ENCODE results near the gene NXPH3. TPM values are rescaled to one million over a fixed set of nuclear protein-coding genes. Genes with fewer than 3 reads are reported as not detected.

NXPH3 gene
- total RNA-seq, 2 experiments from 2014 or later, result not detected

DNA sequence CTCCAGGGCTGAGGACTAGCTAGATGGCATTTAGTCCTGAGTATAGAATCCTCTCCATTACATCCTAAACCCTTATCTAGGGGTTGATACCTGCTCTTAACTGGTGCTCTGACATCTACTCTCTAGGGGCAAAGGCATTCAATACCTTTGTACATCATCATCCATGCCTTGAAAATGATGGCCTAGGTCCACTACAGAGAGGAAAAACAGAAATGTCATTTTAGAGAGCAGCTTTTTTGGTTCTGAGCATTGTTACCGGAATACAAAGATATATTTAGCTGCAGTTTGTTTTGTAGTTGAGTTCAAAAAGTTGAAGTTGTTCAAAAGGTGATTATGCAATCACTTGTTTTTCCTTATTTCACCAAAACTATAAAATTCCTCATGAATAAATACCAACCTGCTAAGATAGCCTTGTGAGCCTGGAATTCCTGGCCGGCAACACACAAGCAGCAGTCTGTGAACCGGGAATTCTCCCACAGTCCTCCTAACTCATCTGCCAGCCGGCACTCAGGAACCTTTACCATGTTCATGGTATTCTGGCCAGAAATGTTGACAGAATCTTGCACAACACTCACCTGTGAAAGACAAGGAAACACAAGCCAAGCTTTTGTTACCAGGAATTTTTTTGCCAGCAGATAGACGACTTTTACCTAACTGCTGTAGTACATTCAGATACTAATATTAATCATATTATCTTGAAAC, 35.4 kb downstream of the NXPH3 start:
- no peaks in the 10 kb centered on the region for H3K9me3 Mint-ChIP-seq
- no peaks in the 10 kb centered on the region for H3K27me3 Mint-ChIP-seq
- peaks cover 40% of the 10 kb centered on the region for H3K36me3 Mint-ChIP-seq (ENCODE audit: low read depth)
- no peak overlapping the region for H3K4me3 Mint-ChIP-seq
- CTCF ChIA-PET, result interaction anchor here (1.0 kb wide), 1 partner anchor 16 kb away, joined by 3 read pairs; no protein-coding TSS in a partner anchor
- no peak overlapping the region for H3K27ac Mint-ChIP-seq
- H3K4me1 Mint-ChIP-seq, result no peaks in the 10 kb centered on the region
- DNase-seq, result no peak
- POLR2A ChIA-PET, result no interaction called here

GRCh38 chr17:49612726-49613125, 37.1 kb downstream of the NXPH3 start:
- DNase-seq, result no peak
- Mint-ChIP-seq H3K27me3 (no peaks in the 10 kb centered on the region), H3K4me3 (no peak overlapping the region), H3K27ac (no peak overlapping the region), H3K9me3 (no peaks in the 10 kb centered on the region), H3K36me3 (ENCODE audit: low read depth) (peaks cover 38% of the 10 kb centered on the region), H3K4me1 (peaks cover 2% of the 10 kb centered on the region)
- ChIA-PET POLR2A (no interaction called here), CTCF (interaction anchor here (0.5 to 0.9 kb wide), 2 partner anchors 11 to 1202 kb away, joined by 3 read pairs; no protein-coding TSS in a partner anchor)

GRCh38 chr17:49613182-49613800, 37.6 kb downstream of the NXPH3 start:
- Mint-ChIP-seq H3K4me3 (no peak overlapping the region), H3K36me3 (ENCODE audit: low read depth) (peaks cover 41% of the 10 kb centered on the region), H3K4me1 (peaks cover 8% of the 10 kb centered on the region), H3K9me3 (no peaks in the 10 kb centered on the region), H3K27ac (no peak overlapping the region), H3K27me3 (no peaks in the 10 kb centered on the region)
- DNase-seq, result no peak
- POLR2A ChIA-PET, result no interaction called here
- CTCF ChIA-PET, result interaction anchor here (0.5 to 0.9 kb wide), 3 partner anchors 12 to 1202 kb away, joined by 3 to 4 read pairs (median 3); no protein-coding TSS in a partner anchor

- Mint-ChIP-seq H3K4me1 (peaks cover 22% of the 10 kb centered on the region), H3K36me3 (ENCODE audit: low read depth) (peaks cover 40% of the 10 kb centered on the region), H3K27me3 (no peaks in the 10 kb centered on the region), H3K27ac (no peak overlapping the region), H3K9me3 (no peaks in the 10 kb centered on the region), H3K4me3 (no peak overlapping the region)
- ChIA-PET CTCF (interaction anchor here (1.3 to 1.5 kb wide), 3 partner anchors 19 to 381 kb away, joined by 3 read pairs; no protein-coding TSS in a partner anchor), POLR2A (no interaction called here)
- DNase-seq, result no peak
Observed at GRCh38 chr17:49616086-49616485, 40.4 kb downstream of the NXPH3 start.

GRCh38 chr17:49616601-49617131, 41.0 kb downstream of the NXPH3 start:
- POLR2A ChIA-PET, result no interaction called here
- Mint-ChIP-seq H3K4me3 (no peak overlapping the region), H3K9me3 (no peaks in the 10 kb centered on the region), H3K36me3 (ENCODE audit: low read depth) (peaks cover 41% of the 10 kb centered on the region), H3K27me3 (no peaks in the 10 kb centered on the region), H3K4me1 (peaks cover 23% of the 10 kb centered on the region), H3K27ac (no peak overlapping the region)
- no peak for DNase-seq
- CTCF ChIA-PET, result no interaction called here

- peaks cover 49% of the 10 kb centered on the region for H3K36me3 Mint-ChIP-seq (ENCODE audit: low read depth)
- no peaks in the 10 kb centered on the region for H3K27me3 Mint-ChIP-seq
- H3K9me3 Mint-ChIP-seq, result no peaks in the 10 kb centered on the region
- CTCF ChIA-PET, result interaction anchor here (1.2 kb wide), 1 partner anchor 48 kb away, joined by 3 read pairs; no protein-coding TSS in a partner anchor
- no peak for DNase-seq
- peaks cover 34% of the 10 kb centered on the region for H3K4me1 Mint-ChIP-seq
- POLR2A ChIA-PET, result no interaction called here
- H3K4me3 Mint-ChIP-seq, result no peak overlapping the region
- H3K27ac Mint-ChIP-seq, result no peak overlapping the region
Observed at GRCh38 chr17:49618028-49618611, 42.4 kb downstream of the NXPH3 start.

GRCh38 chr17:49621420-49621819, 45.7 kb downstream of the NXPH3 start:
- no peak overlapping the region for H3K4me3 Mint-ChIP-seq
- DNase-seq, result no peak
- peaks cover 42% of the 10 kb centered on the region for H3K36me3 Mint-ChIP-seq (ENCODE audit: low read depth)
- CTCF ChIA-PET, result interaction anchor here (0.6 to 0.7 kb wide), 2 partner anchors 14 to 306 kb away, joined by 3 read pairs; no protein-coding TSS in a partner anchor
- POLR2A ChIA-PET, result no interaction called here
- H3K4me1 Mint-ChIP-seq, result peaks cover 37% of the 10 kb centered on the region
- H3K27me3 Mint-ChIP-seq, result no peaks in the 10 kb centered on the region
- H3K9me3 Mint-ChIP-seq, result no peaks in the 10 kb centered on the region
- H3K27ac Mint-ChIP-seq, result no peak overlapping the region

- Mint-ChIP-seq H3K4me3 (no peak overlapping the region), H3K27ac (peak overlapping the region; percentile 50), H3K27me3 (no peaks in the 10 kb centered on the region), H3K36me3 (ENCODE audit: low read depth) (peaks cover 36% of the 10 kb centered on the region), H3K9me3 (no peaks in the 10 kb centered on the region), H3K4me1 (peaks cover 35% of the 10 kb centered on the region)
- ChIA-PET CTCF (interaction anchor here (0.6 kb wide), 1 partner anchor 307 kb away, joined by 3 read pairs; no protein-coding TSS in a partner anchor), POLR2A (no interaction called here)
- DNase-seq, result no peak
Observed at GRCh38 chr17:49621946-49622529, 46.4 kb downstream of the NXPH3 start.

DNA sequence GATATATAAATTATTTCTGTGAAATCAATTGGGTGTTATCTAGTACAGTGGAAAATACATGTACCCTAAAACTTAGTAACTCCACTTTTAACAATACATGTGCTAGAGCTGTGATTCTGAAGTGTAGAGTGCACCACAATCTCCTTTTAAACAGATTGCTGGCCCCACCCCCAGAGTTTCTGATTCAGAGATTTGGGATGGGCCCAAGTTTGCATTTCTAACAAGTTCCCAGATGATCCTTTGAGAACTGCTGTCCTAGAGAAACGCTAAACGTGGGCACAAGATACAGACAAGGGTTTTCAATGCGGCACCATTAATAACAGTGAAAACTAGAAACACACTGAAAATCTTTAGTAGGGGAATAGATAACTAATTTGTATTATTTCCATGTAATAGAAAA, 49.2 kb downstream of the NXPH3 start:
- CTCF ChIA-PET, result interaction anchor here (0.7 kb wide), 1 partner anchor 49 kb away, joined by 3 read pairs; the partner anchor contains the start of gene NXPH3
- H3K9me3 Mint-ChIP-seq, result no peaks in the 10 kb centered on the region
- no peak for DNase-seq
- no peak overlapping the region for H3K27ac Mint-ChIP-seq
- peaks cover 18% of the 10 kb centered on the region for H3K4me1 Mint-ChIP-seq
- H3K27me3 Mint-ChIP-seq, result no peaks in the 10 kb centered on the region
- peaks cover 20% of the 10 kb centered on the region for H3K36me3 Mint-ChIP-seq (ENCODE audit: low read depth)
- no peak overlapping the region for H3K4me3 Mint-ChIP-seq
- POLR2A ChIA-PET, result no interaction called here

DNA sequence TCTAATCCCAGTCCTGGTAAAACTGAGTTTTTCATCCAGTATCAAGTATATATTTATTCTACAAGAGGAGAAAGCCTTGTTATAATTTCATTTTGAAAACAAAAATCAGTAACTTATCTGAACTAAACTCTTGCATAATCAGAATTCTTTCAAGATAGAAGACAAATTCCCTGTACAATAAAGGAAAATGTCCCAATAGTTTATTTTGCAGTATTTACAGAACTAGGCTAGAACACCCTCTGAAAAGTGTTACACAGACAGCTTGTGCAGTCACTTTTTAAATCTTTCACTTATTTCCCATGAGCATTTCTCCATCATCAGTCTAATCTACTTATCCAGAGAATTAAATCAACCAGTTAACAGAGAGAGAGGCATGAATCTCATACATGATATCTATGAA, 53.8 kb downstream of the NXPH3 start:
- Mint-ChIP-seq H3K36me3 (ENCODE audit: low read depth) (peaks cover 4% of the 10 kb centered on the region), H3K4me3 (no peak overlapping the region), H3K27ac (no peak overlapping the region), H3K9me3 (no peaks in the 10 kb centered on the region), H3K27me3 (no peaks in the 10 kb centered on the region), H3K4me1 (peaks cover 4% of the 10 kb centered on the region)
- CTCF ChIA-PET, result no interaction called here
- DNase-seq, result no peak
- POLR2A ChIA-PET, result no interaction called here

- Mint-ChIP-seq H3K27ac (no peak overlapping the region), H3K36me3 (ENCODE audit: low read depth) (peaks cover 4% of the 10 kb centered on the region), H3K9me3 (no peaks in the 10 kb centered on the region), H3K27me3 (no peaks in the 10 kb centered on the region), H3K4me1 (peaks cover 4% of the 10 kb centered on the region), H3K4me3 (no peak overlapping the region)
- POLR2A ChIA-PET, result no interaction called here
- no peak for DNase-seq
- CTCF ChIA-PET, result no interaction called here
Observed at GRCh38 chr17:49630113-49630900, 54.6 kb downstream of the NXPH3 start.

DNA sequence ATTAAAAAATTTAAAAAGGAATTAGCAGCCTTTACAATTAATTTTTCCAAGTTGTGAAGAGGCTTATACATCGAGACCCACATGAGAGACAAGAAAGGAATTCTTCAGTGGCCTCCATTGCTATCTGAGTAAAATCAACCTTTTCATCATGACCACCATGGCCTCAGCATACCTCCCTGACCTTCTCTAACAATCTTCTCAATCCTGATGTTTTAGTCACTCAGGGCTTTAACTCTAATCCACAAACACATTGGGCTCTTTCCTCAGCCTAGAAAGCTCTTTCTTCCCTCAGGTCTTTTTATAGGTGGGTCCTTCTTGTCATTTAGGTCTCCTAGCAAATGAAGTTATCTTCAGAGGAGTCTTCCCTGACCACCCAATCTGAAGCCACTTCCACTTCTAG, 55.8 kb downstream of the NXPH3 start:
- H3K27ac Mint-ChIP-seq, result no peak overlapping the region
- H3K4me3 Mint-ChIP-seq, result no peak overlapping the region
- no peaks in the 10 kb centered on the region for H3K9me3 Mint-ChIP-seq
- peaks cover 4% of the 10 kb centered on the region for H3K4me1 Mint-ChIP-seq
- H3K27me3 Mint-ChIP-seq, result no peaks in the 10 kb centered on the region
- peaks cover 8% of the 10 kb centered on the region for H3K36me3 Mint-ChIP-seq (ENCODE audit: low read depth)
- CTCF ChIA-PET, result no interaction called here
- POLR2A ChIA-PET, result no interaction called here
- DNase-seq, result no peak

Data from activated CD4-positive, alpha-beta T cell treated with anti-CD3 and anti-CD28 coated beads, Interleukin-2, amount 10 ng/mL, durations not matched to agents 7 days and 5 days (primary cell).